Esophagus mucosa (tissue), 1 donor: ENCODE data around the gene PCNX1. TPM values are rescaled to one million over a fixed set of nuclear protein-coding genes. Genes with fewer than 3 reads are reported as not detected.
"Not testable (repeated sequence)": the region's sequence is repeated elsewhere in the genome, so short reads cannot be mapped to it uniquely, and the experiment has no call there.

Experiments
- ATAC-seq: fragments of 200-7000 bp; cut with Tn5 transposase; one replicate; pipeline ENCODE4 v1.9.1; 2020
- total RNA-seq: library from RNA; stranded (reverse); gene quantifications from one replicate; pipeline ENCODE4 v1.2.4, GENCODE V29; 2023
- donor health status: DM: yes; HTN: yes; CAD: no.

Gene PCNX1
- total RNA-seq, 1 donor from 2014 or later = 22.9 TPM

DNA sequence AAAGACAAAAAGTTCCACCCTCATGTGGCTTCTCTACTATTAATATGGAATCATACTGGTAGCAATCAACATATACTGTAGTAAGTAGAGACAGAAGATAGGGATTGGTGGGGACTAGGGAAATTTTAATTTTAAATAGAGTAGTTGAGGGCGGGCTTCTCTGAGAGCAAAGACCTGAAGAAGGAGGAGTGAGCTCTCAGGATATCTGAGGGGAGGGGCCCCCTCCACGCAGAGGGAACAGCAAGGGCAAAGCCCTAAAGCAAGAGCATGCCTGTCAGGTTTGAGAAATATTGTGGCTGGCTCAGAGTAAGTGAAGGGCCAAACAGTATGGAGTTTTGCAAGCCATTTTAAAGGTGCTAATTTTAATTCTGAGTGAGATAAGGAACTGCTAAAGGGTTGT, 64.3 kb downstream of the PCNX1 start:
- peak; percentile 22 for ATAC-seq

DNA sequence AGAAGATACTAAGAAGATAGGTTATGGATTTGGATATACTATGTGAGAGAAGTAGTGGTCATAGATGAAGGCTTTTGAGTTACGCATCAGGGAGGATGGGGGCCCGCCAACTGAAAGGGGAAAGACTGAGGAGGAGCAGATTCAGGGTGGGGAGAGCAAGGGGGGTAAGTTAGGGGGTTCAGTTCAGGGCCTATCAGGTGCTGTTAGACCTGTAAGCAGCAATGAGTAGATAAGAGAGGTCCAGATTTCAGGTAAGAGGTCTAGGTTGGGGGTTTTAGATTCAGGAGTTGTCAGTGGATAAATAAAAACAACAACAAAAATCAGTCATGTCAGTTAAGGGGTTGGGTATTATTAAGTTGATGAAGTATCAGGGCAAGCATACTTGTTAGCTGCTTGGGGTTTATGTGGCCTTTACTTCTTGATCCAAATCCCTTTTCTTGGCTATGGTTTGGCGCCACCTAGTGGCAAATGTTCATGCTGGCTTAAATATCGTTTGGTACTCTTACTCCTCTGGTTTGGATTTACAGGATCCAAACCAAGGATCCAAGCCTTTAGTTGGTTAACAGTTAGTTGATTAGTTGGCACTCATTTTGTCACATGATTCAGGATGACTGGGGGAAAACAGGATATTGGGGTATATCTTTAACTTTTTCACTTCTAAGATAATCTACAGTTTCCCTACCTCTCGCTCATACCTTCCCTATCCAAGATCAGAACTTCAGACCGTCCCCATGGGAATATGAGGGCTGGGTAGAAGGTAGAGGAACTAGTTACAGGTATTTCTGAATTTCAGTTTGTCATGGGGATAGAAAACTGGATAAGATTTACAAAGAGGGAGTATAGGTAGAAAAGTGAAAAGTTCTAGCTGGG, 65.1 kb downstream of the PCNX1 start:
- peak; percentile 64 for ATAC-seq

DNA sequence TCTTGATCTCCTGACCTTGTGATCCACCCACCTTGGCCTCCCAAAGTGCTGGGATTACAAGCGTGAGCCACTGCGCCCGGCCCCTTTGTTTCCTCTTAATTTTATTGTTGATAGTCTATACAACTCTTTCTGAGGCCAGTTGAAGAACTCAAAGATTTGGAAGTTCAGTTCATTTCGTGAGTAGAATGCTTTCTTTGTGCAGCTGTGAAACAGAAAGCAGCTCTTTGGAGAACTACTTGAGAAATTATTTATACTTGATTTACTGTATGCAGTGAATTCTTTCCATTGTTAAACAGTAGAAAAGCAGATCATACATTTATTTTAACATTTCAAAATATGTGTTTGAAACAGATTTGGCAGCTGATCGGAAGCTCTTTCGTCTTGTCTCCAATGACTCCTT, 69.3 kb downstream of the PCNX1 start:
- ATAC-seq = no peak

DNA sequence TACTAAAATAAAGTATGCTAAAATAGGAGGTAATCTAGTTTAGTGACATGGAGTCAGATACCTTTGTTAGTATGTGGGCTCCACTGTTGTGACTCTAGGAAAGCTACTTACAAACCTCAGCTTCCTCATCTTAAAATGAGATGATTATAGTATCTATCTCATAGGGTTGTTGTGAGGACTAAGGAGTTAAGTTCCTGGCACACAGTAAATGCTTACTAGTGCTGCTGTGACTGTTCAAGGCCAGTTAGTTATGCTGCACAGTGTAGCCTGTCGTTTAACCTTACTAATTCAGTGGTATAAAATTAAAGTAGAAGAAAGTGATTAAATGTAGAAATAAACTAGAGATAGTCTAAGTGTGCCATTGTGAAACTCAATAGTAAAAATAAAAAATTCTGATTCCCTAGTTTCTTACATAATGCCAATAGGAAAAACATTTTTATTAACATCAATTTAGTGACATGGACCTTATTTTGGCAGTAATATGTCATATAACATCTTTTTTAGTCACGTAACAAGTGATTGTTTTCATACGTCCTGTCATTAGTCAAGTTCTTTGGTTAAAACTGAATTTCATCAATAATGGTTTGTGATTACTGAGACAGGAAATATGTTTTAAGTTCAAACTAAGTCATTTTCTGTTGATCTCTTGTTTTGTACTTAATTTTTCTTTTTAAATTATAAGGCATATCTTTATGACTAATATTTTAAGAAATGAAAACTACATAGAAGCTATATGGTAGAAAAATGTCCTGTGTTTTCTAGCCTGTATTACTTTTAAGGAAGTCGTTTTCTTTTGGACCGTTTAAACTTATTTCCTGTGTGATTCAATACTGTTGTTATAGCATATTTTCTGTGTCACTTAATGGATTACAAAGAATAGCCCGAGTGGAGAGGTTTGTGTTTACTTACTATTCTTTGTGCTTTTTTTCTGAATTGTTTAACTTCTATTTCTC, 74.0 kb downstream of the PCNX1 start:
- no peak for ATAC-seq

DNA sequence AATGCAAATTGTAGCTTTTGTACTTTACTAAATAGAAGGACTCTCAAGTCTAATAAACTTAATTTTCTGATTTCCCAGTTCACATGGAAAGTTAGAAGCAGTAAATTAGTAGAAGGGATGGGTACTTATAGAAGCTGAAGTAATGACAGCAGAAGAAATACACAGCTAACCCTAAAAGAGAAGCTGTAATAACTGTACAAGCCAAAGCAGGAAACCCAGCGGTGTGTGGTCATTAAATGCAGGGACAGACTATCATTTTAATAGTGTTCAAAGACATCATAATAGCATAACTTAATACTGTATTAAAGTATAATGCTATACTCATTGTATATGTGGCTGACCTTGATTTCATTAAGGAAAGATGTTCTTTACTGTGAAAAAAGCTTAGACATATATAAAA, 74.9 kb downstream of the PCNX1 start:
- ATAC-seq = no peak

DNA sequence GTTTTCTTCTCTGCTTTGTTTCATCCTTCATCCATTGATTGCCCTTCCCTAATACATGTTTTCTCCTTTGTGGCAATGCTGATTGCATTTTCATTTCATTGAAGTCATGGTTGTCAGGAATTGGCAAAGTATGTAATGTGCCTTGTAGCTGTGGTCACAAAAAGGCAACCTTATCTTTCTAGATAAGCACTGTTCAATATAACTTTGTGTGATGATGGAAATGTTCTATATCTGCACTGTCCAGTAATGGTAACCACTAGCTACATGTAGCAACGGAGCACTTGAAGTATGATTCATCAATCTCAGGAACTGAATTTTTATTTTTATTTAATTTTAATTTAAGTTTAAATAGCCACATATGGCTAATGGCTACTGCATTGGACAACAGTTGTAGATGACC, 79.8 kb downstream of the PCNX1 start:
- ATAC-seq = no peak

DNA sequence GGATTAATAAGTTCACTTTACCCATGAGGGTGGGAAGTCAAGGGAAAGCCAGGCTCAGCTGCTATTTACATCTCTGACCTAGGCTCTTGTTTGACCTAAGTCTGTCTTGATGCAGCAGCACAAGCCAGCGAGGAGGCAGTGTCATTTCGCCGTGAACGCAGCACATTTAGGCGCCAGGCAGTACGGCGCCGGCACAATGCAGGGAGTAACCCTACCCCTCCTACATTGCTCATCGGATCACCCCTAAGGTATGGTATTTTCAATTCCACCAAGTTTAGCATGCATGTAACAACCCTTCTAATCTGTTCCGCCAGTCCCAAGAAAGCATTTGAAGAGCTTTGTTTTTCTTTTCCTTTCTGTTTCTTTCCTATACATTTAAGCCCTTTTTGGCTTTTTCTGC, 81.2 kb downstream of the PCNX1 start:
- no peak for ATAC-seq

DNA sequence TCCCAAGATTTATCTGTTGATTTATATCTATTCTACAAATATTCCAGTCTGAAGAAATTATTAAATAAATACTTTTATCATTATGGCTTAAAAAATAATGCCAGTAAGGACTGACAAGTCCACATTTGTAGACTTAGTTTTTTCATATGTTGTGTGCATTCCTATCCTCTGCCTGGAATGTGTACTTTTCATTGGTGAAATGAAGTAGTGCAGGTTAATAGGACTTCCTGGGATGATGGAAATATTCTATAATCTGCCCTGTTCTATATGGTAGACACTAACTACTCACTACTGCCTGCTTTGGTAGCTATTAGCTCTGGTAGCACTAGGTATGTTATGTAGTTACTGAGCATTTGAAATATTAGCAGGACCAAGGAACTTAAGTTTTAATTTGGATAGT, 86.7 kb downstream of the PCNX1 start:
- no peak for ATAC-seq

DNA sequence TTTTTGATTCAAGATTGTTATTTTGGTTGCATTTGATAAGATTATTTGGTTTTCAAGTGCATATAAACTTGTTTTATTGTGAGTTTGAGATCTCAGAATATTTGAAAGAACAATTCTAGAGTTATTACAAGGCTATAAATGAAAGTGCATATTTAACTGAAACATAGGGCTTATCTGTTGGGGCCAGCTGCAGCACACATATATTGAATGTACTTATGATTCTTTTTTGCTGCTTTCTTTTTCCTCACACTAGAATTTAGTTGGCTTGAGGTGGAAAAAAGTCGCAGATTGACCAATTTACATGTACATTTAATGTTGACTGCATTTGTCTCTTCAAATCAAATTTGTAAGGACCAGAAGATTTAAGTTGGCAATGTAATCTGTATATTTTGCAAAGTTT, 88.0 kb downstream of the PCNX1 start:
- no peak for ATAC-seq

DNA sequence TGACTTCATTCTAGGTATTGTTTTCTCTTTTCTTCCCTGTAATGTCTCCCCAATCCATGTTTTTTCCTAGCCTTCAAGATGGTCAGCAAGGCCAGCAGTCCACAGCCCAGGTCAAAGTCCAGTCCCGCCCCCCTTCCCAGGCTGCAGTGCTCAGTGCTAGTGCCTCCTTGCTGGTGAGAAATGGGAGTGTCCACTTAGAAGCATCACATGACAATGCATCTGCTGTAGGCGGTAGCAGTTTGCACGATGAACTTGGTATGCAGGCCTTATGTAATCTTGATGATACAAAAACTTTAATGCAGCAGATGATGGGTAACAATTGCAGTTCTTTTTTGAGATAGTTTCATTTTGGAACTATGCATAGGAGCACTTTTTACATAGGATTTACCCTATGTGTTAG, 88.4 kb downstream of the PCNX1 start:
- ATAC-seq = no peak

DNA sequence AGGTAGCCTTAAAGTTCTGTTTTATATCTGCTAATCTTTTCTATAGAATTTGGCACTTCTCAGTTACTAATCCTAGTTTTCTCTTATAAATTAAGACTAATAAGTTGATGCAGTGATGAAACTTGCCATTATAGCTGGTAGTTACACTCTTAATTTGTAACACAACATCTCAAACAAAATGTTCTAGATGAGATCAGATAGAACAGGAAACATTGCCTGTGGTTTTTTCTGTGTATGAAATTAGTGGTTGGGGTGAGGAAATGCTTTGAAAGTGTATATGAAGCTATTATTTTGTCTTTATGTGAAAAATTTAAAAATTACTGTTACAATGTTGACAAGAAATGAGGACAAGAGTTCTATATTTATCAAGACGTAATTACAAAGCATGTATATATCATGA, 91.9 kb downstream of the PCNX1 start:
- no peak for ATAC-seq

DNA sequence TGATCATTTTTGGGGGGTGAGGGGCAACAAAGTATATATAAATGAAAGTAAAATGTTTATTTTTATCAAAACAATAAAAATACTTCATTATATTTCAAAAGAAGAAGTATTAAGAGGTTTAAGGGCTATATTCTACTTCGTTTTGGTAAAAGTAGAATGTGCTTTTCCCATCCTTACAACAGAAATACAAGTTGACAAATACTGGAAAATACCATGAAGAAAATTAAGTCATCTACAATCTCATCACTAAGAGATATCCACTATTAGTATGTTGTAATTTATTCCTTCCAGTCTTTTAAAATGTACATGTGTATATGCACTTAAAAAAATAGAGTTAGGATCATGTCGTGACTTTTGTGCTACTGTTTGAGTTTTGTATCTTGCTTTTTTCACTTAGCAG, 92.8 kb downstream of the PCNX1 start:
- no peak for ATAC-seq

DNA sequence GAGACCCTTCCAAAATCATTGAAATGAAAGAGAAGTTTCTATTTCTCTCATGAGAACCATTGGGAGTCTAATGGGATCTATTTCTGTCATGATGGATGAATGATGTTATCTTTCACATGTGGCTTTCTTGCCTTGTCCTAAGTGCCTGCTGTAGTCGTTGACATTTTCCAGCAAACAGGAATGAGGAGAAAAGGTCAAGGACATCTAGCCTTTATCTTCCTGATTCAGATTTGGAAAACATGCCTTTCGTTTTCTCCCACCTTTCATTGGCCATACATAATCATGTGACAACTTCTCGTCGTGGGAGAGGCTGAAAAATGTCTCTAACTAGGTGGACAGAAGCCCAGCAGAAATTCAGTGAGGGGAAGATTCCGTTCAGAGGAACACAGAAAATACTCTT, 94.5 kb downstream of the PCNX1 start:
- ATAC-seq = no peak

DNA sequence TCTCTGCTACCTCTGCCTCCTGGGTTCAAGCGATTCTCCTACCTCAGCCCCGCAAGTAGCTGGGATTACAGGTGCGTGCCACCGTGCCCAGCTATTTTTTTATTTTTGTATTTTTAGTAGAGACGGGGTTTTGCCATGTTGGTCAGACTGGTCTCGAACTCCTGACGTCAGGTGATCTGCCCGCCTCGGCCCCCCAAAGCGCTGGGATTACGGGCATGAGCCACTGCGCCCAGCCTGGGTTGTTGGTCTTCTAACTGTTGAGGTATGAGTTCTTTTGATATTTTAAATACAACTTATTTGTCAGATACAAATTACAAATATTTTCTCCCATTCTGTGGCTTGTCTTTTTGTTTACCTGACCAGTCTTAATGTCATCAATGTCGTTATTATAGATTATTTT, 95.9 kb downstream of the PCNX1 start:
- no peak for ATAC-seq

DNA sequence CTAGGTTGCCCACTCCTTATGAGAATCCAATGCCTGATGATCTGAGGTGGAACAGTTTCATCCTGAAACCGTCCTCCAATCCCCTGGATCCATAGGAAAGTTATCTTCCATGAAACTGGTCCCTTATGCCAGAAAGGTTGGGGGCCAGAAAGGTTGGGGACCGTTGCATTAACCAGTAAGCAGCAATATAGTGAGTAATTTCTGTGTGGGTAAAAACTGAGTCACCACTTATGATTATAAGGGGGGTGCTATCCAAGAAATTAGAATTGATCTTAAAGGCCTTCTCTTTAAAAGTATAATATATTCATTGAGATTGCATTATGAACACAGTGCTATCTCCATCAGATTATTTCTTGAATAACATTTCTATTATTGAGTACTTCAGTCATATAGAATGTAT, 97.2 kb downstream of the PCNX1 start:
- ATAC-seq = no peak

DNA sequence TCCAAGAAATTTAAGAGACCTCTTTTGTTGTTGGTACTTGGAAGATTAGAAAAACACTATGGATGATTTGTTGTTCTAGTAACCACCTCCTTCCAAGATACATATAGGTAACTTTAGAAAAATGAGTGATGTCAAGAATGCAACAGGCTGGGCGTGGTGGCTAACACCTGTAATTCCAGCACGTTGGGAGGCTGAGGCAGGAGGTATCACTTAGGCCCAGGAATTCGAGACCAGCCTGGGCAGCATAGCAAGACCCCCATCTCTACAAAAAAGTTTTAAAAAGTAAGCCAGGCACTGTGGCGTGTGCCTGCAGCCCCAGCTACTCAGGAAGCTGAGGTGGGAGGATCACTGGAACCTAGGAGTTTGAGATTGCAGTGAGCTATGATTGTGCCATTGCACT, 97.8 kb downstream of the PCNX1 start:
- ATAC-seq = no peak

DNA sequence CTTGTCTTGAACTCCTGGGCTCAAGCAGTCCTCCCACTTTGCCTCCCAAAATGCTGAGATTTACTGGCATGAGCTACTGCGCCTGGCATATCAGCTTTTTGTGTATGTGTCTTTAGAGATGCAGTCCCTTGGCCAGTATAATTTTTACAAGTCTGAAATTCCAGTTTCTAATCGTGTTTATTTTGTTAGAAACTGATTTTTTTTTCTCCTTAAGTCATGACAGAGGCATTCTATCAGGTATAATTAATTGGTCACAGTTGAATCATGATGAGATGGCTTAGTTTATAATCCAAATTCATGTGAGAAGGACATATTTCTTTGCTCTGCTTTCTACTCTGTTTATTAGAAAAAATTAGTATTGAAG, 98.9 kb downstream of the PCNX1 start:
- ATAC-seq = no peak

DNA sequence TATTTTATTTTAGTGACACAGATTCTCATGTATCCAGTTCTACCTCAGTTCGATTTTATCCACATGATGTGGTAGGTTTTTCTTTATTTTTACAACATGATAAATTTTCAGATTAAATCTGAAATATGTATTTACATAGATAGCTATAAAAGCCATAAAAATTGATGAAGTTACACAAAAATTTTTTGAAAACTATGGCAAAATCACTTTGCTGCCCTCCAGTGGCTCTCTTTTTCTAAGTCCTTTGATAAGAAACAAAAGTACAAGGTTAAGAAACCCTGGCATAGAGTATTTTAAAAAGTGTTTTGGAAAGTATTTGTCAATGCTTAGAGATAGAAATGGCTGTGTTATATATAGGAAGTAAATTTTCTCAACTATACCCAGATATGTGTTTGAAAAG, 104.2 kb downstream of the PCNX1 start:
- no peak for ATAC-seq

DNA sequence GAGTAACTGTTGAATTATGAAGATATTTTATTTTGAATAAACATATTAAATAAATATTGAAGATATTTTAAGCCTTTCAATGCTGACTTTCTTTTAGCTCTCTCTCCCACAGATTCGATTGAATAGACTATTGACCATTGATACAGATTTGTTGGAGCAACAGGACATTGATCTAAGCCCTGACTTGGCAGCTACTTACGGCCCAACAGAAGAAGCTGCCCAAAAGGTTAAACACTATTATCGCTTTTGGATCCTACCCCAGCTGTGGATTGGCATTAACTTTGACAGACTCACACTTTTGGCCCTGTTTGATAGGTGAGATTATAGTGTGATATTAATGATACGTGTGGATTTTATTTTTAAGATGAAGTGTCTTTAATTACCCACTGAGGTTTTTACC, 105.6 kb downstream of the PCNX1 start:
- ATAC-seq = no peak

DNA sequence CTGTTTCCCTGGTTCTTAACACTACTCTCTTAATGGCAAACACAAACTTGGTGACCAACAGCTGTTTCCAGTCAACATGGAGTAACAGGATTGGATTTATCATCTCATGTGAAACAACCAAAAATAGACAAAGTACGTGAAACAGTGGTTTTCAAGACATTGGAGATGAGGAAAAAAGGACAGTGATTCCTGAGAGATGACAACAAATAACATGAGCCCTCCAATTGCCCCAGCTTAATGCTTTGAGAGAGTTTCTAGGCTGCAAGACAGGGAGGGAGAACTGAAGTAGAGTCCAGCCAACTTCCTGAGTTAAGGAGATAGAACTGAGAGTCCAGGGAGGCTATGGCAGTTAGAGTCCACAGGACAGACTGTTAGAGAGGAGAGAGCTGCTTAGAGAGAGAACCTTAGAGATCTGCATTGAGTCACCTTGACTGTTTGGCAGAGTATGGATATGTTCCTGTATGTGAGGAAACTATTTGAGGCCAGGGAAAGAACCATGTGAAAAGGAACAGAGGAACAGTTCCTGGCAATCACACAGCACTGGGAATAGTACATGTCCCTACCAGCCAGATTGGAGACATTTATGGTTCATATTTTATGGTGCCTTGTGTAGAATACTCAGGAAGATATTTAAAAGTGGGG, 106.4 kb downstream of the PCNX1 start:
- ATAC-seq = no peak

DNA sequence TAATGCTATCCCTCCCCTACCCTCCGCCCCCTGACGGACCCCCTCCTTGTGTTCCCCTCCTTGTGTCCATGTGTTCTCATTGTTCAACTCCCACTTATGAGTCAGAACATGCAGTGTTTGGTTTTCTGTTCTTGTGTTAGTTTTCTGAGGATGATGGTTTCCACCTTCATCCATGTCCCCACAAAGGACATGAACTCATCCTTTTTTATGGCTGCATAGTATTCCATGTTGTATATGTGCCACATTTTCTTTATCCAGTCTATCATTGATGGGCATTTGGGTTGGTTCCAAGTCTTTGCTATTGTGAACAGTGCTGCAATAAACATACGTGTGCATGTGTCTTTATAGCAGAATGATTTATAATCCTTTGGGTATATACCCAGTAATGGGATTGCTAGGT, 112.7 kb downstream of the PCNX1 start:
- ATAC-seq = not testable (repeated sequence)

DNA sequence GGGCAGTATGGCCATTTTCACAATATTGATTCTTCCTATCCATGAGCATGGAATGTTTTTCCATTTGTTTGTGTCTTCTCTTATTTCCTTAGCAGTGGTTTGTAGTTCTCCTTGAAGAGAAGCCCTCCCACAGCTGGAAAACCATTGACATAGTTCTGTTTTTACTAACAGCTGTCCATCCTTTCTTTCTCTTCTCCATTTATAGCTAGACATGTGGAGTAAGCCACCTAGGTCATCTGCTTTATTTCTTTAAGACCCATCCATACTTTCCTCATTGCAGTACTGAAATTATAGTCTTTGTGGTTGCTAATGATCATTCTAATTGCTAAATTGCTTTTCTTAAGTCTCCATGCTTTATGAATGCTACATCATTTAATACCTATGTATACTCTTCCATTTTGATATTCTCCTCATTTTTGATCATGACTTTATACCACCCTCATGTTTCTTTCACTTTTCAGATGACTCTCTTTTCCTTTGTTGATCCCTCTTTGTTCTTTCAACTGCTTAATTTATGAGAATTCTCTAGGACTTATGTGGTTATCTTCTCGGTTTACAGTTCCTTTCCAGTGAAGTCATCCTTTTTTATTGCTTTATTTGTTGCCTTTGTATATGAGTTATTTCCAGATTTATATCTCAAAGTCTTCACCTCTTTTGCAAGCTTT, 114.2 kb downstream of the PCNX1 start:
- no peak for ATAC-seq
